ENCODE data around the gene VEZT. TPM values are rescaled to one million over a fixed set of nuclear protein-coding genes. Genes with fewer than 3 reads are reported as not detected.
A peak's percentile ranks its signal among the peaks of the same experiment; 100 is the strongest.
"Not testable (repeated sequence)": the region's sequence is repeated elsewhere in the genome, so short reads cannot be mapped to it uniquely, and the experiment has no call there.

Gene VEZT
- total RNA-seq, 1 experiment from 2014 or later: 149 TPM

- Mint-ChIP-seq H3K36me3 (ENCODE audit: insufficient read depth, unreplicated experiment) (peaks cover 22% of the 10 kb centered on the region), H3K27ac (ENCODE audit: unreplicated experiment) (no peak overlapping the region), H3K27me3 (ENCODE audit: unreplicated experiment) (no peaks in the 10 kb centered on the region), H3K4me1 (ENCODE audit: low read depth, unreplicated experiment) (peaks cover 27% of the 10 kb centered on the region), H3K4me3 (ENCODE audit: low read depth, unreplicated experiment) (no peak overlapping the region), H3K9me3 (ENCODE audit: low read depth, unreplicated experiment) (no peaks in the 10 kb centered on the region)
- no TSS peak for BruUV-seq (replicated peaks)
- intact Hi-C loops (cut with micrococcal nuclease; ENCODE audit: unreplicated experiment): no loop called here
- no peak for DNase-seq
- CTCF ChIA-PET: interaction anchor here (0.6 to 0.7 kb wide), 3 partner anchors 66 to 168 kb away, joined by 3 to 5 read pairs (median 5); no protein-coding TSS in a partner anchor
- TF ChIP-seq CTCF (IDR thresholded peaks at IDR 0.05; ENCODE audit: unreplicated experiment): no peak
Measured at GRCh38 chr12:95193139-95193538, 24.5 kb upstream of the VEZT start.

DNA sequence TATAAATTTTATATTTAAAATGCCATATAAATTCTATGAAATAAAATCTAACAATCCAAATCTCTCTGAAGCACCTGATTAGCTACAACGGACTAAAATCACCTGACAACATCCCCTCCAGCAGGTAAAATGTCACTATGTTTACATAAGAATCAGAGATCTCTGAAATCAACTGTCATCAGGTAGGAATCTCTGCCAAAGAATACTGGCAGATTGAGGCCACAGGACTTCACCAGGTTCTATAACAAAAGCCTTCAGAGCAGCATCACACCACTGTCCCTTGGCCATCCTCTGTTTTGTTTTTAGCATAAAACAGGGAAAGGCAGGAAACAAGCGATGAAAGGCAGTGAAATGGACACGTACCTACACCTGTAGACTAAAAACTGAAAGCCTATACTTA is 22.5 kb upstream of the VEZT start:
- DNase-seq: no peak
- Mint-ChIP-seq H3K36me3 (ENCODE audit: insufficient read depth, unreplicated experiment) (peaks cover 28% of the 10 kb centered on the region), H3K9me3 (ENCODE audit: low read depth, unreplicated experiment) (no peaks in the 10 kb centered on the region), H3K27ac (ENCODE audit: unreplicated experiment) (peak overlapping the region; percentile 44), H3K27me3 (ENCODE audit: unreplicated experiment) (no peaks in the 10 kb centered on the region), H3K4me1 (ENCODE audit: low read depth, unreplicated experiment) (peaks cover 30% of the 10 kb centered on the region), H3K4me3 (ENCODE audit: low read depth, unreplicated experiment) (no peak overlapping the region)
- BruUV-seq (replicated peaks): no TSS peak
- no peak for TF ChIP-seq CTCF (IDR thresholded peaks at IDR 0.05; ENCODE audit: unreplicated experiment)
- intact Hi-C loops (cut with micrococcal nuclease; ENCODE audit: unreplicated experiment): no loop called here
- CTCF ChIA-PET: interaction anchor here (0.9 kb wide), 1 partner anchor 22 kb away, joined by 3 read pairs; no protein-coding TSS in a partner anchor

DNA sequence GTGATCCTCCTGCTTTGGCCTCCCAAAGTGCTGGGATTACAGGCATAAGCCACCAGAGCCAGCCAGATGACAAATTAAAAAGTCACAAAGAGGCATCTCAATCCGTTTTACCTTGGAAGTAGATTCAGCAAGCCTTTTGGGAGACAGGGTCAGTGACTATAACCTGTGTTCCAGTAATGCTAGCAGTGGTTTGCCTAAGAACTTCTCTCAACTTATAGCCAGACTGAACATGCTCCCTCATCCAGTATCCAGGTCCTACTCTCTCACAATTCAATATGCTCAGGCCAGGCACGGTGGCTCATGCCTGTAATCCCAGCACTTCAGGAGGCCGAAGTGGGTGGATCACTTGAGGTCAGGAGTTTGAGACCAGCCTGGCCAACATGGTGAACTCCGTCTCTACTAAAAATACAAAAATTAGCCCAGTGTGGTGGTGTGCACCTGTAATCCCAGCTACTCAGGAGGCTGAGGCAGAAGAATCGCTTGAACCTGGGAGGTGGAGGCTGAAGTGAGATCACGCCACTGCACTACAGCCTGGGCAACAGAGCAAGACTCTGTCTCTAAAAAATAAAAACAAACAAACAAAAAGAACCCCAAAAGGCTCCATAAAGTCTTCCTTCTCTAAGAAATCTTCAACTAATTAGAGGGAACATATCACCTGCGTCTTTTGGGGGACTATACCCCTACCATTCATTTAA is 20.6 kb upstream of the VEZT start:
- intact Hi-C loops (cut with micrococcal nuclease; ENCODE audit: unreplicated experiment); H3K27me3 Mint-ChIP-seq (ENCODE audit: unreplicated experiment); H3K4me3 Mint-ChIP-seq (ENCODE audit: low read depth, unreplicated experiment); BruUV-seq (replicated peaks); DNase-seq; H3K9me3 Mint-ChIP-seq (ENCODE audit: low read depth, unreplicated experiment); H3K27ac Mint-ChIP-seq (ENCODE audit: unreplicated experiment): not testable (repeated sequence)
- CTCF ChIA-PET: interaction anchor here (0.8 kb wide), 1 partner anchor 17 kb away, joined by 3 read pairs; no protein-coding TSS in a partner anchor
- Mint-ChIP-seq H3K4me1 (ENCODE audit: low read depth, unreplicated experiment) (peaks cover 48% of the 10 kb centered on the region), H3K36me3 (ENCODE audit: insufficient read depth, unreplicated experiment) (peaks cover 42% of the 10 kb centered on the region)

- DNase-seq: no peak
- intact Hi-C loops (cut with micrococcal nuclease; ENCODE audit: unreplicated experiment): no loop called here
- CTCF ChIA-PET: interaction anchor here (0.6 to 0.8 kb wide), 2 partner anchors 16 to 1862 kb away, joined by 3 read pairs; no protein-coding TSS in a partner anchor
- BruUV-seq (replicated peaks): no TSS peak
- Mint-ChIP-seq H3K27me3 (ENCODE audit: unreplicated experiment) (no peaks in the 10 kb centered on the region), H3K4me3 (ENCODE audit: low read depth, unreplicated experiment) (no peak overlapping the region), H3K9me3 (ENCODE audit: low read depth, unreplicated experiment) (no peaks in the 10 kb centered on the region), H3K36me3 (ENCODE audit: insufficient read depth, unreplicated experiment) (peaks cover 45% of the 10 kb centered on the region), H3K4me1 (ENCODE audit: low read depth, unreplicated experiment) (peaks cover 45% of the 10 kb centered on the region), H3K27ac (ENCODE audit: unreplicated experiment) (no peak overlapping the region)
- no peak for TF ChIP-seq CTCF (IDR thresholded peaks at IDR 0.05; ENCODE audit: unreplicated experiment)
Measured at GRCh38 chr12:95197636-95198035, 20.0 kb upstream of the VEZT start.

- DNase-seq: no peak
- Mint-ChIP-seq H3K36me3 (ENCODE audit: insufficient read depth, unreplicated experiment) (peaks cover 55% of the 10 kb centered on the region), H3K27ac (ENCODE audit: unreplicated experiment) (peak overlapping the region; percentile 52), H3K9me3 (ENCODE audit: low read depth, unreplicated experiment) (no peaks in the 10 kb centered on the region), H3K4me3 (ENCODE audit: low read depth, unreplicated experiment) (no peak overlapping the region), H3K4me1 (ENCODE audit: low read depth, unreplicated experiment) (peaks cover 55% of the 10 kb centered on the region), H3K27me3 (ENCODE audit: unreplicated experiment) (no peaks in the 10 kb centered on the region)
- TF ChIP-seq CTCF (IDR thresholded peaks at IDR 0.05; ENCODE audit: unreplicated experiment): no peak
- CTCF ChIA-PET: interaction anchor here (0.5 kb wide), 1 partner anchor 279 kb away, joined by 5 read pairs; no protein-coding TSS in a partner anchor
- intact Hi-C loops (cut with micrococcal nuclease; ENCODE audit: unreplicated experiment): no loop called here
- no TSS peak for BruUV-seq (replicated peaks)
Measured at GRCh38 chr12:95198914-95199313, 18.7 kb upstream of the VEZT start.

Data from Calu3 (cell line).